HEK293T (cell line): Measurements from ENCODE around the gene NXPH2.

Source experiments
- BHLHE40 ChIP-seq: fragments of 450-650 bp; IDR thresholded peaks from 2 replicates; pipeline ENCODE4 v1.6.1; 2016; ENCODE audit warnings: mild to moderate bottlenecking, moderate library complexity, borderline replicate concordance
- CTBP1 ChIP-seq: fragments of 450-650 bp; IDR thresholded peaks from 2 replicates; pipeline ENCODE4 v1.6.1; 2016; ENCODE audit warnings: borderline replicate concordance
- FOXM1 ChIP-seq: fragments of 450-650 bp; IDR thresholded peaks from 2 replicates; pipeline ENCODE4 v1.6.1; 2017; ENCODE audit warnings: mild to moderate bottlenecking, borderline replicate concordance
- HDGF ChIP-seq: fragments of 450-650 bp; IDR thresholded peaks from 2 replicates; pipeline ENCODE4 v1.6.1; 2017; ENCODE audit warnings: antibody characterized with exemption, borderline replicate concordance
- TARDBP ChIP-seq: fragments of 450-650 bp; IDR thresholded peaks from 2 replicates; pipeline ENCODE4 v1.6.1; 2016
- ZNF384 ChIP-seq: fragments of 450-650 bp; IDR thresholded peaks from 2 replicates; pipeline ENCODE4 v1.6.1; 2016

GRCh38 chr2:138724729-138725459 lies 55.3 kb downstream of the NXPH2 start:
- TF ChIP-seq BHLHE40 (no peak), FOXM1 (no peak), CTBP1 (no peak), TARDBP (no peak), HDGF (no peak), ZNF384 (no peak)
